SK-N-DZ (cell line): ENCODE data around the gene TMEM45B.
A peak's percentile ranks its signal among the peaks of the same experiment; 100 is the strongest.
"Not testable (repeated sequence)": the region's sequence is repeated elsewhere in the genome, so short reads cannot be mapped to it uniquely, and the experiment has no call there.

ENCODE experiments used
- DNase-seq: peaks from one replicate; pipeline ENCODE4 v3.0.0-alpha.2; 2015; ENCODE audit warnings: low spot score

Gene TMEM45B

GRCh38 chr11:129852125-129852740, 36.6 kb downstream of the TMEM45B start:
- no peak for DNase-seq

GRCh38 chr11:129853518-129854231, 38.0 kb downstream of the TMEM45B start:
- no peak for DNase-seq

GRCh38 chr11:129854232-129854805, 38.7 kb downstream of the TMEM45B start:
- no peak for DNase-seq

- DNase-seq, result no peak
Measured at GRCh38 chr11:129855086-129855485, 39.4 kb downstream of the TMEM45B start.

- no peak for DNase-seq
Measured at GRCh38 chr11:129856036-129856435, 40.4 kb downstream of the TMEM45B start.

- no peak for DNase-seq
Measured at GRCh38 chr11:129861702-129862522, 46.3 kb downstream of the TMEM45B start.

- no peak for DNase-seq
Measured at GRCh38 chr11:129864811-129865210, 49.2 kb downstream of the TMEM45B start.

GRCh38 chr11:129865701-129866100, 50.1 kb downstream of the TMEM45B start:
- no peak for DNase-seq

GRCh38 chr11:129866311-129866710, 50.7 kb downstream of the TMEM45B start:
- DNase-seq, result no peak

- DNase-seq, result not testable (repeated sequence)
Measured at GRCh38 chr11:129868626-129869025, 53.0 kb downstream of the TMEM45B start.

- DNase-seq, result no peak
Measured at GRCh38 chr11:129871914-129872313, 56.3 kb downstream of the TMEM45B start.

- DNase-seq, result no peak
Measured at GRCh38 chr11:129880311-129880710, 64.7 kb downstream of the TMEM45B start.

GRCh38 chr11:129881570-129882170, 66.0 kb downstream of the TMEM45B start:
- DNase-seq, result no peak

- no peak for DNase-seq
Measured at GRCh38 chr11:129884581-129884980, 68.9 kb downstream of the TMEM45B start.

GRCh38 chr11:129885381-129885780, 69.7 kb downstream of the TMEM45B start:
- DNase-seq, result no peak

- DNase-seq, result no peak
Measured at GRCh38 chr11:129888451-129888850, 72.8 kb downstream of the TMEM45B start.

GRCh38 chr11:129894278-129895125, 78.9 kb downstream of the TMEM45B start:
- peak; percentile 1 for DNase-seq

GRCh38 chr11:129895126-129896041, 79.7 kb downstream of the TMEM45B start, which contains the start of gene NFRKB:
TSS of gene NFRKB (minus strand) at chr11:129895578. CDS start at chr11:129892849, 2,729 bp downstream.
- peak; percentile 64 for DNase-seq

- DNase-seq, result peak; percentile 0
Measured at GRCh38 chr11:129896062-129896461, 80.4 kb downstream of the TMEM45B start.
